Thyroid gland (tissue), 4 donors: ENCODE results near the gene ACBD7.

ENCODE experiments used
- CTCF ChIP-seq, 6 experiments: fragments of 200-600 bp in 3 of 6; fragments of 450-650 bp in 3 of 6; sonication (generic) in 3 of 6; IDR thresholded peaks; one replicate each; pipeline ENCODE4 v1.5.1; 2016 to 2019; ENCODE audit warnings: antibody characterized with exemption in 6 of 6, mild to moderate bottlenecking in 2 of 6, inconsistent platforms in 1 of 6, moderate library complexity in 1 of 6
- POLR2A ChIP-seq, 2 donors: fragments of 450-650 bp; IDR thresholded peaks; one replicate each; pipeline ENCODE4 v1.6.1; 2017; ENCODE audit warnings: antibody characterized with exemption in 2 of 2, mild to moderate bottlenecking in 2 of 2, moderate library complexity in 1 of 2

GRCh38 chr10:15069230-15069629, 19.3 kb downstream of the ACBD7 start:
- TF ChIP-seq CTCF (IDR thresholded peaks at IDR 0.05) (no peak), POLR2A (IDR thresholded peaks at IDR 0.05) (no peak)
